SIG-M5 treated with dmso at 0.1 percent for 504 hours (cell line): Measurements from ENCODE around the gene CYP4F2.
"Not testable (repeated sequence)": the region's sequence is repeated elsewhere in the genome, so short reads cannot be mapped to it uniquely, and the experiment has no call there.

Source experiments
- DNase-seq: peaks from one replicate; lab custom pipeline; 2025; ENCODE audit not compliant: unreplicated experiment; lab: John Stamatoyannopoulos, UW

CYP4F2 gene, protein sequence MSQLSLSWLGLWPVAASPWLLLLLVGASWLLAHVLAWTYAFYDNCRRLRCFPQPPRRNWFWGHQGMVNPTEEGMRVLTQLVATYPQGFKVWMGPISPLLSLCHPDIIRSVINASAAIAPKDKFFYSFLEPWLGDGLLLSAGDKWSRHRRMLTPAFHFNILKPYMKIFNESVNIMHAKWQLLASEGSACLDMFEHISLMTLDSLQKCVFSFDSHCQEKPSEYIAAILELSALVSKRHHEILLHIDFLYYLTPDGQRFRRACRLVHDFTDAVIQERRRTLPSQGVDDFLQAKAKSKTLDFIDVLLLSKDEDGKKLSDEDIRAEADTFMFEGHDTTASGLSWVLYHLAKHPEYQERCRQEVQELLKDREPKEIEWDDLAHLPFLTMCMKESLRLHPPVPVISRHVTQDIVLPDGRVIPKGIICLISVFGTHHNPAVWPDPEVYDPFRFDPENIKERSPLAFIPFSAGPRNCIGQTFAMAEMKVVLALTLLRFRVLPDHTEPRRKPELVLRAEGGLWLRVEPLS

GRCh38 chr19:15897738-15898276 lies at the start of gene CYP4F2:
CYP4F2 (minus strand) TSS chr19:15898074; CDS start chr19:15897611, 463 bp downstream.
- no peak for DNase-seq

- no peak for DNase-seq
Measured at GRCh38 chr19:15945301-15945700, 47.4 kb upstream of the CYP4F2 start.

DNA sequence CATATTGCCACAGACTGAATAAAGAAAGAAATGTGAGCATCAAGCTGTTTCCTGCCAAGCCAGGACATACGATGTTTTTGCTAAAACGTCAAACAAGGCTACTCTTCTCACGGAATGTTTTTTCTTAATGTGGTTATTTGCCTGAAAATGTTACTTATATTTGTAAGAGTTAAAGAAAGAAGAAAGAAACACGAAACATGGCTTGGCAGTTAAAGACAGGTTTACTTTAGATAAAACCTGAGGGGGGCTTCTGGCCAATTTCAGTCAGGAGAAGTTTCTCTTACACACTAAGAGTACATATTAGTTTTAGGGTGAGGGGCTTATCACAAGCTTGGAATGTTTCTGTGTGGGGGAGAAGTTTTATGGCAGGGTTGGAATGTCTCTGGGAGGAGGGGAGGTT lies 46.5 kb upstream of the CYP4F2 start:
- no peak for DNase-seq

- no peak for DNase-seq
Measured at GRCh38 chr19:15937771-15938170, 39.9 kb upstream of the CYP4F2 start.

- DNase-seq: no peak
Measured at GRCh38 chr19:15936950-15937349, 39.1 kb upstream of the CYP4F2 start.

- DNase-seq: no peak
Measured at GRCh38 chr19:15936173-15936572, 38.3 kb upstream of the CYP4F2 start.

DNA sequence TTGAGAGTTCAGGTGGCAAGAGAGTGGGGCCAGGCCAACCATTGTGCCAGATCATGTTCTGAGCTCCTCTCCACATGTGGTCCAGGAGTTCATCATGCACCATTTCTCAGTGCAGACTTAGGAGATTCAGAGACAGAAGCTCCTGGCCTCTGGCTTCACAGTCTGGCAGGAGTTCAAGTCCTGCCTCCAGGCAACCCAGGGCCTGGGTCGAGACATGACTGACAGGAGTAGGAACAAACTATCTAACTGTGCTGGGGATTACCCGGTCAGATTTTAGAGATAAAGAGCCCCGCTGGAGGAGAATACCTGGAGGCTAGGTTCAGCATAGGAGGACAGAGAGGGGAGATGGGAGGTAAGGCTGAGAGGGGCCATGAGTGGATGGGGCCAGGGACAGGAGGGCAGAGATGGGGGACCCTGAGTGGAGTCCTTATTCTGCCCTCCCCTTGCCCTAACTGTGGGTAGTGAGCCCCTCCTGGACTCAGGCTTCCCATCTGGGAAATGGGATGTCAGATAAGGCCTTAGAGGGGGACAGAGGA lies 37.4 kb upstream of the CYP4F2 start:
- DNase-seq: no peak

DNA sequence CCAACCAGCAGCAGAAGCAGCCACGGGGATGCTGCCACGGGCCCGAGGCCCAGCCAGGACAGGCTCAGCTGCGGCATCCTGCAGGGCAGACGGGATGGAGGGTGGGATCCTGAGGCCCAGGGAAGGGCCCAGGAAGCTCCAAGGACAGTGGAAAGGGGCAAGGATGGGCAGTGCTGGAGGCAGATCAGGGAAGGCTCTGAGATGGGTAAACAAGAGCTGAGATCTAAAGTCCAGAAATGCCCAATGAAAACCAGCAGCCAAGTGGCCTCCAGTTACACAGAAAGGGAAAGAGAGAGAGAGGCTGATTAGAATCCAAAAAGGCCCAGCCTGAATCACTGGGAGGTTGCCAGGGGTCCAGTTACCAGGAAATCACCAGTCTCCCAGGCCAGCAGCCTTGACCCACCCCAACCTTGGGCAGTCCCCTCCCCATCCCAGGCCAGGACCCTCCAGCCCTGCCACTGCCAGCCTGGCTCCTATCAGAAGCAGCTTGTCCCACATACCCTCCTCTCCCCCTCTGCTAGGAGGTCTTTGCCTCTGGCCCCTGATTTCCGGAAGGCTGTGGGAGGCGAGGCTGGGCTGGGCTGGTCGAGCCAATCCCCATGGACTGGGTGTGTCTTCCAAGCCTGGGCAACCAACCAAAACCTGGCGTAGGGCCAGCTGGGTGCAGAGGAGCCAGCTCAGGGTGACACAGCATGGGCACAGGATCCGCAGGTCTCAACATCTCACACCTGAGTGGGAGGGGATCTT lies 36.6 kb upstream of the CYP4F2 start, which contains the start of gene CYP4F11:
CYP4F11 (minus strand) TSS at position 198 of the 747 bp plus-strand sequence; CDS start at position 77, 121 bp downstream.
- no peak for DNase-seq

- not testable (repeated sequence) for DNase-seq
Measured at GRCh38 chr19:15933761-15934331, 36.0 kb upstream of the CYP4F2 start.

DNA sequence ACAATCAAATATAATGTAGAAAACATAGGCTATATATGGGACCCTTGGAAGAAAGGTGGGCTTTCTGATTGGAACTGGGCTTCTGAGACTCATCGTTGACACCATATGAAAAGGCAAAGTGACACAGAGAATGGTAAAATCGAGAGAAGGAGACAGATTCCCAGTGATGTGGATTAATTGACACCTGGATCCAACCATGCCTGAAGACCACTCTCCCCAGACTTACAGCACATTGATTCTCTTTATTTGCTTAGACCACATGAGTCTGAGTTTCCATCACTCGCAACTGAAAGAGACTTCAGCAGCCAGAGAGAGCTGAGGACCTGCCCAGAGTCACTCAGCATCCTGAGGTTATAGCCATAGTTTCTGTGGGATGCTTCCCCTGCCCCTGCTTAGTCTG lies 30.4 kb upstream of the CYP4F2 start:
- DNase-seq: no peak

DNA sequence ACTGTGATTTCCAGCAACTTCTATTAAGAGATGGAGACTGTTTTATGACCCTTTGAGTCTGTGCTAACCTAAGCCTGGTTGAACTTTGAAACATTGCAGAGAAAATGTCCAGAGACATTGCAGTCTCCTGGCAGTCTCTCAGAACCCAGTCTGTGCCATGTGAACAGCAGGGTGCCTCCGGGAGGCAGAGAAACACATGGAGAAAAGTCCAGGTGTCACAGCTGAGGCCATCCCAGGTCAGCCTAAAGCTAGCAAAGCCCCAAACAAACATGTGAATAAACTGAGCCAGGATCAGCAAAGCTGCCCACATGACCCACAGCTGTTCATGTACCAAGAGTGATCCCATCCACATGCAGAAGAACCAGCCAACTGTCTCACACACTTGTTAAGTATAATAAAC lies 28.6 kb upstream of the CYP4F2 start:
- DNase-seq: no peak

DNA sequence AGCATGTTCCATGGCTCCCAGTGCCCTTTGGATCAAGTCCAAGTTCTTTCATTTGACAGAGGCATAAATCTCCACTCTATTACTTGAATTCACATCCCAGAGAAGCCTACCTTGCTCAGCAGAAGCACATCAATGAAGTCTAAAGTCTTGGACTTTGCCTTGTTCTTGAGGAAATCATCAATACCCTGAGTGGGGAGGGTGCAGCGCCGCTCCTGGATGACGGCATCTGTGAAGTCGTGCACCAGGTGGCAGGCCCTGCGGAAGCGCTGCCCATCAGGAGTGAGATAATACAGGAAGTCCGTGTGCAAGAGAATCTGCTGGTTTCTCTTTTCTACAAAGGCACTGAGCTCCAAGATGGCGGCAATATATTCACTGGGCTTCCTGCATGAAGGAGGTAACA lies 25.8 kb upstream of the CYP4F2 start:
- no peak for DNase-seq

GRCh38 chr19:15922021-15922420 lies 24.1 kb upstream of the CYP4F2 start:
- no peak for DNase-seq

DNA sequence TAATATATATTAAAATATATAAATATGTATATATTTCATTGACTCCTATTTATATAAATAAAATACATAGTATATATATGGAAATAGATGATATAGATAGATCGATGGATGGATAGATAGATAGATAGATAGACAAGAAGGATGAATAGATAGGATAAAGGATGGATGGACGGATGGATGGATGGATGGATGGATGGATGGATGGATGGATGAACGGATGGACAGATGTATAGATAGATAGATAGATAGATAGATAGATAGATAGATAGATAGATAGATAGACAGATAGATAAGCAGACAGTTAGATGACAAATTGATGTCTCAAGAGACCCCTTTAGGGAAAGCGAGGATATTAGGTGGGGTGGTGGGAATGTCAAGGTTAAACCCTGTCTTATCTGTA lies 21.4 kb upstream of the CYP4F2 start:
- no peak for DNase-seq

GRCh38 chr19:15915109-15915508 lies 17.2 kb upstream of the CYP4F2 start:
- no peak for DNase-seq

DNA sequence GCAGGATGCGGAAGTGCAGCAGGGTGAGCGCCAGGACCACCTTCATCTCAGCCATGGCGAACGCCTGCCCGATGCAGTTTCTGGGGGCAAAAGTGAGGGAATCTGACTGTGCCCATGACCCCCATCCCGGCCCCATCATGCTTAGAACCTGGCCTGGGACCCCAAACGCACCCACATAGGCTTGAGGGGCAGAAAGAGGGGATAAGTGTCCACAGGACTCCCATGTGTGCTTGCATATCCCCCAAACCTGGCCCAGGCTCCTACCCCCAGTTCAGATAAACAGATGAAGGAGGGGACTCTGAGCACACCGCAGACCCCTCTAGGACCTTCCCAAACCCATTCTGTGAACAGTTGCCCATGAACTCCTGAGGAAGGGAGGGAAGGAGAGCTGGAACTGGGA lies 16.0 kb upstream of the CYP4F2 start:
- DNase-seq: no peak

DNA sequence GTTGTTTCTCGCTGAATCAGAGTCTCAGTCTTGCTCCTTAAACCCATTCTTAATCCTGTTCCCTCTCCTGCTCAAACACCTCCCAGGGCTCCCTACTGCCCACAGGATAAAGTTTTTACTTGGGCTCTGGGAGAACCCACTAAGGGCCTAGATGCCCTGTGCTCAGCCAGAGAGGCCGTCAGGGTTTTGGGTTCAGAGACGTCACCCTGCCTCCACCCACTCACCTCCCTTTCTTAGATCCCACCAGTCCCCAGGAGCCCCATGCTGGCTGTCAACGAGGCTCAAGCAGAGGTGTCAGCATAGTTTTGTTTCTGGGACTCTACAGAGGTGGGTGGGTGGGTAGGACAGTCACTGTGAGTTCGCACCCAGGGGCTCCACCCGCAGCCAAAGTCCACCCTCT lies 15.5 kb upstream of the CYP4F2 start:
- no peak for DNase-seq

GRCh38 chr19:15911599-15912235 lies 13.8 kb upstream of the CYP4F2 start:
- no peak for DNase-seq

- DNase-seq: no peak
Measured at GRCh38 chr19:15905026-15905425, 7.2 kb upstream of the CYP4F2 start.

DNA sequence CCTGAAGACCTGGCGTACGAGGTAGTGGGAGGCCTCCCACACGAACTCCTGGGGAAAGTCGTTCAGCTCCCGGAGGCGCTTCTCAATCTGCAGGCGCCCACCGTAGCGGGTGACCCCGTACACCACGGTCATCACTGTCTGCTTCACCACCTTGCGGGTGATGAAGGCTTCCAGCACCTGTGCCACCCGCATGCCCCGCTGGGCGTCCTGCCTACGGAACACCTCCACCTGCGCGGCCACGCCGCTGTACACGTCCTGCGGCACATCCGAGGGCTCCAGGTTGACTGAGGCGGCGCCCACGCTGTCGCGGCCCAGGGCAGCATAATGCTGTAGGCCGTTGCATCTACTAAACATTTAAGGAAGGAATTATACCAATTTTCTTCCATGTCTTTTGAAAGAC lies 5.0 kb upstream of the CYP4F2 start:
- DNase-seq: not testable (repeated sequence)

GRCh38 chr19:15902254-15902653 lies 4.4 kb upstream of the CYP4F2 start:
- no peak for DNase-seq
